GM21737 (cell line): ENCODE data around the gene HMOX1.
"Not testable (repeated sequence)": the region's sequence is repeated elsewhere in the genome, so short reads cannot be mapped to it uniquely, and the experiment has no call there.

Experiments
- ATAC-seq: cut with Tn5 transposase; IDR thresholded peaks from one replicate; pipeline ENCODE4 v1.9.1; 2021; ENCODE audit warnings: mild to moderate bottlenecking, moderate library complexity; ENCODE audit not compliant: unreplicated experiment

The HMOX1 gene

DNA sequence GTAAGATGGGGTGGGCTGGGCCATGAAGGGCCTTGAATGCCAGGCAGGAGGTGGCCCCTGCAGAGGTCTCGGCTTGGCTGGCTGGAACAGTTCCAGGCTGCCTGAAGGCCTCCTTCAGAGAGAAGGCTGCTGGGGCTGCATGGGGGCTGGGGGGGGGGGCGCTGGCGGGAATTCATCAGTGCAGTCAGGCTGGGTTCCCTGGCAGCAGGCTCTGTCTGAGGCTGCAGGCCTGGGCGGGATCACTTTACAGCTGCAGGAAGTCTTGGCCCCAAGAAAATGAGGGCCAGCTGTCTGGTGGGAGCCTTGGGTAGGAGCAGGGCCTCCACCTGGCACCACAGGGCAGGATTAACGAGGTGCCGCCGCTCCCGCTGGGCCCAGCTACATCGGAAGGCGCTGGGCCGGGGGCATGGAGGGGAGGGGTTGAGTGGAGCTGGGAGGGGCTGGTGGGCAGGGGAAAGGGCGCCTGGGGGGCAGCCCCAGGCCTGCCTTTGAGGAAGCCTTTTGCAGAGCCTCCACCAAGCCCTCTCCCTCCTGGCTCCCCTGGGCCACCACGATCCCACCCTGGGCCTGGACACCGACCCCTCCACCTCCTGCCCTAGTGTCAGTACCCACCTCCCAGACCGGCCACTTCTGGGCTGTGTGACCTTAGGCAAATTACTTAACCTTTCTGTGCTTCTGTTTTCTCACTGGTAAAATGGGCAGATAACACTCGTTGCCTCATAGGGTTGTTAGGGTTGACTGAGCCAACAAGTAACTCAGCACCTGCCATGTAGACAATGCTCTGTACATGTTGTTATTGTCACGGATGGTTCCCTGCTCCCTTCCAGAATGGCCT is 31.0 kb upstream of the HMOX1 start:
- ATAC-seq, result no peak

DNA sequence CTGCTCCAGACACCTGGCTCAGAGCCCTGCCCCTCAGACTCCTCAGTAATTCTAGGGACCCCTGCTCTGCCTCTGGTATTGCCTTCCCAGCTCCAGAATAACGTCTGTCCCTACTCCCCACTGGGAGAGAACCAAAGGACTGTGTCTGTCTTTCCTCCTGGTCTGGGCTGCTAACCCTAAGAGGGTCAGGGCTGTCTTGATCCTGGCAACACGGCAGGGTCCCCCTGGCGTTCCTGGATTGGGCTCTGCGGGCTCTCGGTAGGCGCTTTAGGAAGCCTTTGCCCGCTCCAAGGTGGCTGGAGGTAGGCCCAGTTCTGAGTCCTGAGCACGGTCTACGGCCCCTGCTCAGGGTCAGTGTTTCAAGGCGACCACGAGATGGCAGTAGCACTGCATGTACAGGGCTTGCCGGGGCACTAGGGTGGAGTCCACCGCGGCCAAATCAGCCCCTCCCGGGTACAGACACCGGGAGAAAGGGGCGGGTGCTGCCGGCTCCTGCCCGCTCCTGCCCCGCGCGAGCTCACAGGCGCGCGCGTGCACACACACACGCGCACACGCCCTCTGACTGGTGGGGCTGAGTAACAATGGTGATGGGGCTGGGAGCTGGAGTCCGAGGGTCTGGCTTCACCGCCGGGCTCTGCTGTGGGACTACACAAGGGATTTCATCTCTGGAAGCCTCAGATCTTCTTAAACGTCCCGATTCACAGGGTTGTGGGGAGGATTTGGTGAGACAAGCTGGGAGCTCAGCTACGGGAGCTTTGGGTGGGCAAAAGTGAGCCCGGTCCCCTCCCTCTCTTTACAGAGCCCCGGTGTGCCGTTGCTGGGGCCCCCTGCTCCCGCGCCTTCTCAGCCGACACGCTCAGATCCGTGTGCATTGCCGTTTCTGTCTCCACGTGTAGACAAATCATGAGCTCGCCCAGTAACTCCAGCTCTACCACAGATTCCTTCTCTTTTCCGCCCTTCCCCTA is 30.1 kb upstream of the HMOX1 start:
- peak; percentile 76 for ATAC-seq

DNA sequence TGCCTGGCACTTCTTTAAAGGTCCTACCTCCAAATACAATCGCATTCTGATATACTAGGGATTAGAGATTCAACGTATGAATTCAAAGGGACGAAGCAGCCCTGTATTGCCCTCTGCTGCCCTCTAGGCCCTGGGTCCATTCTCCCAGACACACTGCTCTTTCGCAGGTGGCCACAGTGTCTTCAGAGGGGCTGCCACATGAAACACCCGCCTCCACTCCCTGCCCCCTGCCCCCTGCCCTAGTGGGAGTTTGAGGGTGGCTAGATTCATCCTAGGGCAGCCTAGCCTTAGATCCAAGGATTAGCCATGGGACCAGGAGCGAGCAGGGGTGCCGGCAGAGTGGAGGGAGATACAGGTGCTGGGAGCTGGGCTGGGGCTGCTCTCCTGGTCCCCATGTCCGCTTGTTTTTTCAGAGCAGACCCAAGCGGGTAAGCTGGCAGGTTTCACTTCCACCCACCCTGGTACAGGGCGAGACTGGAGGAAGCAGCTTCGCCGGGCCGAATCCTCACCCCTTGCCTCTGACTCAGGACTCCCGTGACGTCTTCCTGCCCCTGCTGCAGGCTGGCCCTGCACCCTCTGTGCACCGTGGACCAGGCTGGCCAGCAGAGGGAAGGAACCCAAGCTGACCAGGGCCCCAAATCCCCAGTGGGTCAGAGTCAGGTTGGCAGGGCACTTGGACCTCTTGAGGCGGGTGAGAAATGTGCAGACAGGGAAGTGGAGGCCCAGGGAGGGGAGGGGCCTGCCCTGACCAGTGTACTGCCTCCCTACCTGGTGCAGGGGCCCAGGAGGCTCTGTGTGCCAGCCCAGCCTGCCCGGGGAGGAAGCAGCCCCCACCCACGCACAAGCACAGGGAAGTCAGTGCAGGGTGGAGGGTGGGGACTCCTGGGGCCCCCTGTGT is 28.4 kb upstream of the HMOX1 start:
- no peak for ATAC-seq

DNA sequence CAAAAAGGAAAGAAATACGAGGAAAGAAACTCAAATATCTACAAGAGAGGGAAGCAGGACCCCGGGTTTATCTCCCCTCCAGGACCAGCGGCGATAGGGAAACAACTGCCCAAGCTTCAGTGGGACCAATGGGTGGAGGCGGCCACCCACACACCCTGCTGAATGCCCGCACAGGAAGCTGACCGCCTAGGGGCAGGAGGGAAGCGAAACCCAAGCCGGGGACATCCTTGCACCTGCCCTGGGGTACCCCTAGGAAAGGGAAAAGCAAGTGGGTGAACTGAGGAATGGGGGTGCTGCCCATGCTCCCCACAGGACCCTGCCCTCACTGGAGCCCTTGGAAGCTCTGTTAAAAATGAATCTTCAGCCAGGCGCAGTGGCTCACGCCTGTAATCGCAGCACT is 27.6 kb upstream of the HMOX1 start:
- ATAC-seq, result no peak

DNA sequence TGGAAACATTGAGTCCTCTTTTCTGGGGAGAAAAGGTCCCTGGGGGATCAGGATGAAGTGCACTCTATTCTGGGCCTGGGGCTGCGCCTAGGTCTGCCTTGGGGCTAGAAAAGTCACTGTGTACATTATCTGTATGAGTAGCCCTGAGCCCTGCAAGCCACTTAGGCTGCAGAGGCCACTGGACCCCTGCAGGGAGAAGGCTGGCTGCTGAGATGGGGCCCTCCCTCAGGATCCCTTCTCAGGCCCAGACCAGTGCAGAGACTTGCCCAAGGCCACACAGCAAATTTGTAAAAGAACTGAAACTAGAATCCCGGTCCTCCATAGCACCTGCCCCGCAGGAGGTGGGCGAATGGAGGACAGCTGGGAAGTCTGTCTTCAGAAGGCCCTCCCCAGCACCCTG is 26.8 kb upstream of the HMOX1 start:
- no peak for ATAC-seq

DNA sequence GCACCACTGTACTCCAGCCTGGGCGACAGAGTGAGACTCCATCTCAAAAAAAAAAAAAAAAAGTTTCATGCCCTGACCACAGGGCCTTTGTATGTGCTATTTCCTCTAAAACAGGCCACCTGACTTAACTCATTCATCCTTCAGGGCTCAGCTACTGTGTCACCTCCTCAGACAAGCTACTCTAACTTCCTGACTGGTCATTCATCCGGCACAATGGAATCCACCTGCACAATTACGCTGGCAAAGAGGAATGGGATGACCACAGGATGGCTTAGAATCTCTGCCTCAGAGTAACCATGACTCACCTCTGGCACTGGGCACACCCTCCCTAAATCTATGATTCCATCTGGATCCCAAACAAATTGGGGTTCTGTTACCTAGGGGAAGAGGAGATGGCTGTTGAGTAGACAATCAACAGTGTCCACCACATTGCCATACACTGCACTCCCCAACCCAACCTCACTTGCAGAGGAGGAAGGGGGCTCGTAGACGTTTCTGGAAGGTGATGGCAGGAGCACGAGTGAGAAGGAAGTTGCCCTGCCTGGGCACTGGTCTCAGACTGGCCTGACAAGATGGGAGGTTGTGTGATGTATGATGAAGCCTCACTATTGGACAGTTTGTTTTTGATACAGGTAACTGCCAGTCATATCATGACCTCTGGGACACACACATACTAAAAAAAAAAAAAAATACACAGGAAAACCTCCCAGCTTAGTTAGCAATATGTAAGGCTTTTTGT is 22.8 kb upstream of the HMOX1 start:
- no peak for ATAC-seq

DNA sequence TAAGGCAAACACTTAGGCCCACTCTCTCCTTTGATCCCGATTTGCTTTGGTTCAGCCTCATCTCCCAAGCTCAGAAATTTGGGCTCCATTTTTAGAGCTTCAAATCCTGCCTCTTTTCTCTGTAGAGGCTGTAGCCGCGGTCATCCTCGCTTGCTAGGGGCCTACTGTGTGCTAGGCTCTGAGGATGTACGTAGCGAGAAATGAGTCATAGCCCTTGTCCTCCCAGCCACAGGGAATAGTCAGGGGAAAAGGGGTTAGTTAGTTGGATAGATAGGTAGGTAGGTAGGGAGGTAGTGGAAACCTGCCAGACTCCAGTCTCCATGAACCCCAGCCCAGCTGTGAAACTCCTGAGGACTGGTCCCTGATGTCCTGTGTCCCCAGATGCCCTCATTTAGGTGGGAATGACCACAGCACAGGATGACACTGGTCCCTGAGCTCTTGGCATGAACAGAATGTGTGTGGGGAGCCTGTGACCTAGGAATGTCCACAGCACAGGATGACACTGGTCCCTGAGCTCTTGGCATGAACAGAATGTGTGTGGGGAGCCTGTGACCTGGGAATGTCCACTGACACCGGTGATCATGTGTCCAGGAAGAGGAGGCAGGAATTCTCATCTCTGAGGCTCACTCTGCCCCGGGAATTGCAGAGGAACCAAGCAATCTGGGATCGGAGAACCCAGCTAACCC is 21.4 kb upstream of the HMOX1 start:
- no peak for ATAC-seq

DNA sequence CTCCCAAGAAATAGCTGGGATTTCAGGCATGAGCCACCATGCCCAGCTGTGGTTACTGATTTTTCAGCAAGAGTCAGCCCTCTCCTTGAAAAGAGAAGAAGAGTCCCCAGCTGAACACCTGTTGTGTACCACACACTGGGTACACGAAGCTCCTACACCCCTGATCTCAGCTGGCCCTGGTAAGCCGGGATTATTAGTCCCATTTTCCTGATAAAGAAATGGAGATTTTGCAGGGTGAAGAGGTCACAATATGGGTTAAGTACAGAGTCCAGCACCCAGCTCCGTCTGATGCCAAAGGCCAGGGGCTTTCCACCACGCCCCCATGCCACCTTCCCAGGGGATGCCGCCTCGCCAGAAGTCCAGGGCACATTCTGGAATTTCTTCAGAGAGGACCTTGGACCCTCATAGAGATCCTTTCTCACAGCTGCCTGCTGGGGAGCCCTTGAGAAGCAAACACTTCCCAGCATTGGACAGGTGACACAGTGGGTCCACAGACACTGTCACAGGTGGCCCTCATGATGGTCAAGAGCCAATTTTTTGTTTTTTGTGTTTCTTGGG is 19.8 kb upstream of the HMOX1 start:
- no peak for ATAC-seq

DNA sequence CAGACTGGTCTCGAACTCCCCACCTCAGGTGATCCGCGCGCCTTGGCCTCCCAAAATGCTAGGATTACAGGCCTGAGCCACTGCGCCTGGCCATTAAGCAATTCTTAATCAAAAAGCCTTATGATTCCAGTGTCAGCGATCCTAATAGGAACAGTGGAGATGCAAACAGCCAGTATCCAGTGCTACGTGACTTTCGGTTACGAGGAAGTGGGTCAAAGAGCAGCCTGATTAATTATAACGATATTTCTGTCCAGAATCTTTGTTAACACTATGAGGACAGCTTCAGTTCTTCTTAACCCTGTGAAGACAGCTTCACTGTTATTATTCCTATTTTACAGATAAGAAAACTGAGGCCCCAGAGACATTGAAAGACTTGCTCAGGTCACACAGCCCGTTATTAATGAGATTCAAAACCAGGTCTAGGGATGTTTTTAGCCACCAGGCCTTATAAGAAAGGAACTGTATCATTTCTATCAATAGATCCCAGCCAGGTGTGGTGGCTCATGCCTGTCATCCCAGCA is 17.3 kb upstream of the HMOX1 start:
- ATAC-seq, result no peak

DNA sequence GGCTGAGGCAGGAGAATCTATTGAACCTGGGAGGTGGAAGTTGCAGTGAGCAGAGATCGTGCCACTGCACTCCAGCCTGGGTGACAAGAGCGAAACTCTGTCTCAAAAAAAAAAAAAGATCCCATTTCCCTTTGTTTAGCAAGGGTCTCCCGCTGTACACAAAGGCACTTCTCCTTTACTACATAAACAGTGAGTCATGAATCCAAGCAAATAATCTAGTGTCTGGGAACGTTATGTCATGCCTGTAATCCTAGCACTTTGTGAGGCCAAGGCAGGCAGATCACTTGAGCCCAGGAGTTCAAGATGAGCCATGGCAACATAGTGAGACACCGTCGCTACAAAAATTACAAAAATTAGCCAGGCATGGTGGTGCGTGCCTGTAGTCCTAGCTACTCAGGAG is 16.7 kb upstream of the HMOX1 start:
- not testable (repeated sequence) for ATAC-seq

DNA sequence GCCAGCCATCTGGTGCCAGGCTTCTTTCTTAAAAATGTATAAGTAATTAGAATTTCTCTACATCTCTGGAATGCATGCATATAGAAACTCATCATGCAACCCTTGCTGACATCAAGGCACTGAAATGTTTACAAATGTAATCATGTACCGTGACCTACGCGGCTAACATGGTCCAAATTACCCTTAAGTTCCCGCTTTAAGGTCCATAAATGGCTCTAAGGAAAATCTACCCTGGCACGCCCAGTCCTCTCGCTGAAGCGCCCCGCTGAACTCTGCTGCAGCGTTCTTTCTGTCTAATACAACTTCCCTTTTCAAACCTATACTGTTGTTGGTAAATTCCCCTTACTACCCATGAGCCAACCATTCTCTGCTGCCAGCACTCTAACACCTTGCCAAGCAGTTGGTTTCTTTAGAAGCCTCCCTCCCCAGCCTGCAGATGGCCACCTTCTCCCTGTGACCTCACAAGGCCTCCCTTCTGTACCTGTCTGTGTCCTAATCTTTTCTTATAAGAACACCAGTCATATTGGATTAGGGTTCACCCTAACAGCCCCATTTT is 13.5 kb upstream of the HMOX1 start:
- no peak for ATAC-seq

DNA sequence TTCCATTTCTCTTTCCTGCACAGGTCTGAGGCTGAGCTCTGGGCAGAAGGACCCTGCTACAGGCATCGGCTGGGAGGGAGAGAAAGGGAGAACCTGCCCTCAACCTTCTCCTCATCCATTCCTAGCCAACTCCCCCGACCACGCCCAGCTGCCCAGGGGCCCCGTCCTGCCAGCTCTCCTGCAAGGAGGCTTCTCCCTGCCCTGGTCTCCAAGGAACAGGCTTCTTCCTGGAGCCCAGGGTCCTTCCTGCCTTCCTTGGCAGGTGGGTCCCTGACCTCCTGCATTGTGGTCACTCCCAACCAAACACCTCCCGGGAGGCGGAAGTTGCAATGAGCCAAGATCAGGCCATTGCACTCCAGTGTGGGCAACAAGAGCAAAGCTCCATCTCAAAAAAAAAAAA is 12.5 kb upstream of the HMOX1 start:
- ATAC-seq, result no peak

DNA sequence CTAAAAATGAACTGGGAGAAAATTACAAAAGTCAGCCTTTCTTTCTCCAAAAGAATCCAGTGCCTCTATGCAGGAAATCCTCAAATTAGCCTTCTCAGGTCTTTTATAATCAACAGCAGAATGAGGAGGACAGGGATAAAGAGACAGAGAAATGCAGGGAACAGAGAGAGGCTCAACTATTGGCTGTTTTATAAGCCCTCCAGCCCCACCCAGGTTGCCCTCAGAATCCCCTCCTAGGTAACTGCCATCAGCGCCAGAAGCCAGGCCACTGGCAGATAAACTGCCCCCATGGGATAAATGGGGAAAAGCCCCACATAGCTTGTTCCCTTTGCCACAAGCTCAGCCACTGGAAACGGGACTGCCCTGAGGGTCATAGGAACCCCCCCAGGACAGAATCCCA is 10.9 kb upstream of the HMOX1 start:
- no peak for ATAC-seq

DNA sequence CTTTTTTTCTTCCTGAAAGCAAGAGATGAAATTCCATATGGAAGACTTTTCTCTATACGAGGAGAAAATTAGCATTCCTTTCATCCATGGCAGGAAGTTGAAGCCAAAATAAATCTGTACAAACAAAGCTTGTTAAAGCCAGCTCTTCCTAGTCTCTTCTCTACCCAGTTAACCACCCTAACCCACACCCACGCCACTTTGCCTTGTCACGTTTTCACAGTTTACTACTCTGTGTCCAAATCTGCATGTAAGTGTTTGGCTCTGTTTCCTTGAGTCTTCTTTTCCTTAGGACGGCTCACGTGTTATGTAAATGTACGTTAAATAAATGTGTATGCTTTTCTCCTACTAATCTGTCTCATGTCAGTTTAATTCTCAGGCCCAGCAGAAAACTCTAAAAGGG is 7.1 kb upstream of the HMOX1 start:
- no peak for ATAC-seq

DNA sequence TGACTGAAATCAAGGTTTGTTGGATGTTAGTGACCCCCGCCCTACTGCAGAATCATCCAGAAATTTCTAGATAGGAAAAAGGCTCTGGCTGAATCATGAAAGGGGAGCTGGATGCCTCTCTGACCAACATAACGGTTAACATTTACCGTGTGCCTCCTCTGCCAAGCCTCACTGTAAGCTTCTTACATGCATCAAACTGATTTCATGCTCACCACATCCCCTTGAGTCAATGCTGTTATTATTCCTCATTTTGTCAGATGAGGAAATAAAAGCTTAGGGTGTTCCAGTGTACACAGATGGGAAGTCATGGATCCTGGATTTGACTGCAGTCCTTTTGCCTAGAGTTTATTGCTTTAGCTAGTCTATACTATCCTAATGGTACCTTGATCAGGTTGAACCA is 5.9 kb upstream of the HMOX1 start:
- ATAC-seq, result no peak

DNA sequence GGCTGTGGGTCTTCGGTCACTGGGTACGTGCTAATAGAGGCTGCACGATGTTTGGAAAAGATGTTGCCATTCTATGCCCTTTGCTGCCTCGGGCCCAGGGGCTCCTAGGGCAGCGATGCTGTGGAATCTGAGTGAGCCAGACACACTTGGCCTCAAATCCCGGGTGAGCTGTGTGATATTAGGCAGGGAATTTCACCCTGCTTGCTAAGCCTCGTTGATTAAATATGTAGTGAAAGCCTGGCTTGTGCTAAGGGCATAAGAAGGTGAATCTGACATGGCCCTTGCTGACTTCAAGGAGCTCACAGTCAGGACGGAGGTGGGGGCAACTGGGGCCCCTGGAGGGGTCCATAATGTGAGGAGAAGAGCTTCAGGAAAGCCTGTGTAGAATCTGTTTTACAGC is 5.4 kb upstream of the HMOX1 start:
- ATAC-seq, result no peak

DNA sequence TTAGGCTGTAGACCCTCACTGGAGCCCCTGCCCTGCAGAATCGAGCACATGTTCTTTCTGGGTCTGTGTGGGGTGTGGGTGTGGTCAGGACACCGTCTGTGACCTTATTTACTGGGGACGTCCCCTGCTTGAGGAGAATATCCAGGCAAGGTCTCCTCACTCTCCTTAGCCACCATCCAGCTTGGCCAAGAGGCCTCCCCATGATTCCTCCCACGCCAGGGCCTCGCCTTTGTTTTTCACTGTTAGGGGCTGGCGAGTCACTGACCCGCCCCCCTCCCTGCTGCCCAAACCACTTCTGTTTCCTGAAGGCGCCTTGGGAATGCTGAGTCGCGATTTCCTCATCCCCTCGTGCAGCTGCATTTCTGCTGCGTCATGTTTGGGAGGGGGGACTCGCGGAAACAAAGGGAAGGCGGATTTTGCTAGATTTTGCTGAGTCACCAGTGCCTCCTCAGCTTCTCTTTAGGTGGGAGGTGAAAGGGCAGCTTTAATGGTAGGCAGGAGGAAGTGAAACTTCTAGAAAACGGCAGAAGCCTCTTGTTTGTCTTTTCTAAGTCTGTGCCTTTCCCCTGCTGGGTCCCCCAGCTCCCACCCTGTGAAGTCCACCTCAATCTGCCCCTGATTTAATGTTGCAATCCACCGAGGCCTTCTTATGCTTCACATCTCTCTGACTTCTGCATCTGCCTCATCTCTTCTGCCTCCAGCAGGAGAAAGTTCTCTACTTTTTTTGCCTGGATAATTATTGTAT is 4.0 kb upstream of the HMOX1 start:
- peak; percentile 52 for ATAC-seq

DNA sequence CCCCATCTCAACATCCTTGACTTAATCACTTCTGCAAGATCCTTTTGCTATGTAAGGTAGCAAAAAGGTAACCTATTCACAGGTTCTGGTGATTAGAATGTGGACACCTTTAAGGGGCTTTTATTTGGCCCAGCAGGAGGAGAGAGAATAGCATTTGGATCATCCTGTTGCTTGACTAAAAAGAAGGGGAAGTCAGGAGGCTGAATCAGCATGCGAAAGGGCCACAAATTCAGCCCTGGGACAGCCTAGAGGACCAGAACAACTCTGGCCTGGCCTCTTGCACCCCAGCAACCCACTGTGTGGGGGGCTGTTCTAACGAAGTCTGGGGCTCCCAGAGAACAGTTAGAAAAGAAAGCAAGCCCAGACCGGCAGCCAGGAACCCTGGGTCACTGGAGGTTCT is 3.2 kb upstream of the HMOX1 start:
- ATAC-seq, result no peak
